ENCODE data around the gene CTIF.

Gene CTIF

DNA sequence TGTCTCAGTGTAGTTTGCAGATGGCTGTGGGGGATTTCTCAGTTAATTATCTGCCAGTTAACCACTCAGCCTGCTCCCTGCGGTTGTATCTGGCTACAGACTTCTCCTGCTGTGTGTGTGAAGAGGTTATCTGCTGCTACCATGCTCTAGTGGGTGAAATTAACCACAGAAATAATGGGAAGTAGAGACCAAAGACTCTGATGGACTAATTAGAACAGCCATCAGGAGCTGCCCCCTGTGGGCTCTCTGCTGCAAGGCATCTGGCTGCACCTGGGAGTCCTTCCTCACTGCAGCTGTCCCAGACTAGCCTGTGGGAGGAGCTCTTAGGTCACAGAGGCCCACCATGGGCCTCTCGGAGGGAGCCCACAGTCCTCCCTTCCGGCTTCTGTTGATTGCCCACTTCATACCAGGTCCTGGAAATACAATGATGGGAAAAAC is 66.6 kb downstream of the CTIF start:
- DNase-seq = peak; percentile 38

DNA sequence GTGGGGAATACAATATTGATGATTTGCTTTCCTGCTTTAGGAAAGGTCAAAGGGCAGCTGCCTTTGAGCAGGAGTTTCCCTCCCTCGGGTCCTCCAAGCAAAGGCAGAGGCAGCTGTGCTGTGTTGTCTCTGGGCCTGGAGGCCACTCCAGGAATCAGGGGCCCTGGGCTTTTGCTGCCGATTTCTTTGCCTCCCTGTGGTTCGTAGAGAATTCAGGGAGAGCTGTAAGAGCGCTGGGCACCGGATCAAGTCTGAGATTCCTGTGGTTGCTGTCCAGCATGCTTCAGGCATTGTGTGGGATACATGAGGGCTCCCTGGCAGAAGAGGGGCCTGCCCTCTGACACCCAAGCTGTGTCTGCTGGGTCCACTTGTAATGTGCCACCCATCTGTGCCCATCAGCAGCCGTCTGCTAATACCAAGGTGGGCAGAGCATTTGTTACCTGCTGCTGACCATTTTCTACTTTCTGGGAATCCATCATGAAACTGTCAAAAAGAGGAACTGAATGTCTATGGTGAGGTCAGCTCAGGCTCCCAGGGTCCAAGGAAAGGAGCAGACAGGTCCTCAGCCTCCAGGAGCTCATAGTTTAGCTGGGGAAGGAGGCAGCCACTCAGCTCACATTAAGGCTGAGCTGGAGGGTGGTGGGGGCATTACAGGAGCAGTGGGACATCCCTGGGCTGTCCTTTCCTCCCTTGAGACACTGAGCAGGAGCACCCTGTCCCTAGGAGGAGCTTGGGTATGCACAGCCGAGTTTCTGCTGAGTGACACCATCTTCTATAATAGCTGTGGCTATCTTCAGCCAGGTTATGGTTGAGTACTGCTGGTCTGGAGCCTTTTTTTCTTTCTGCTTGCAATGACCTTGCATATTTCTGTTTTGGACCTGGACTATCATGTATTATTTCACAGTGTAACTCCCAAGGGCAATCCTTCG is 68.5 kb downstream of the CTIF start:
- peak; percentile 89 for DNase-seq

DNA sequence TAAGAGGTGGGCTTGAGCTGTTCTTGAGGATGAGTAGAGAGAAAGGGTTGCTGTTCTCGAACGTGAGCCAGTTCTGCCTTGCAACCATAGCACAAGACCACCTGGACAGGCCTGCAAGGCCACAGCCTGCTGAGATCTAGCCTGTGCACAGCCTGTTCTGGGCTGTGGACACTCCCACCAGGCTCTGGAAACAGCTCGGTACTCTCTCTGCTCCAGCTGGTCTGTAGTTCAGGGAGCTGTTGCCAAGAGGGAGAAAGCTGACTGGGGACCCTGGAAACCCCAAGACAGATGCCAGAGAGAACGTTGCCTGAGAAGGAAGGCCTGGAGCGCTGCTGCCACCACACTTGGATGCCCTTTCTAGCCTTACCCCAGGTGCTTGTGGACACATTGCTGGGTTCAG is 69.8 kb downstream of the CTIF start:
- no peak for DNase-seq

DNA sequence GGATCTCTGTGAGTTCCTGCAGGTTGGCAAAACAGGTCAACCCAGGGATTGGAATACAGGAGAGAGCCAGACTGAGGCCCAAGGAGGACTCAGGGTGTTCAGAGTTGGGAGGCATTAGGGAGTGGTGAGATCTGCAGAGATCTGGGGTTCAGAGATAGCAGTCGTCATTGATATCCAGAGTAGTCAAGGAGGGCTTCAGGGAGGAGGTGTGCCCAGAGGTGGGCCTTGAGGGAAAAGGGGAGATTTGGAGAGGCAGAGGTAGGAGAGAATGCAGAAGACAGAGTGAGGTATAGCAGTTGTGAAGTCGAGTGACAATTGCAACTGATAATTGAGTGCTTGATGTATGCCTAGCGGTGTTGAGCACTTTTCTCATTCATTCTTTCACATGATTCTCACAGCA is 70.3 kb downstream of the CTIF start:
- DNase-seq = no peak

DNA sequence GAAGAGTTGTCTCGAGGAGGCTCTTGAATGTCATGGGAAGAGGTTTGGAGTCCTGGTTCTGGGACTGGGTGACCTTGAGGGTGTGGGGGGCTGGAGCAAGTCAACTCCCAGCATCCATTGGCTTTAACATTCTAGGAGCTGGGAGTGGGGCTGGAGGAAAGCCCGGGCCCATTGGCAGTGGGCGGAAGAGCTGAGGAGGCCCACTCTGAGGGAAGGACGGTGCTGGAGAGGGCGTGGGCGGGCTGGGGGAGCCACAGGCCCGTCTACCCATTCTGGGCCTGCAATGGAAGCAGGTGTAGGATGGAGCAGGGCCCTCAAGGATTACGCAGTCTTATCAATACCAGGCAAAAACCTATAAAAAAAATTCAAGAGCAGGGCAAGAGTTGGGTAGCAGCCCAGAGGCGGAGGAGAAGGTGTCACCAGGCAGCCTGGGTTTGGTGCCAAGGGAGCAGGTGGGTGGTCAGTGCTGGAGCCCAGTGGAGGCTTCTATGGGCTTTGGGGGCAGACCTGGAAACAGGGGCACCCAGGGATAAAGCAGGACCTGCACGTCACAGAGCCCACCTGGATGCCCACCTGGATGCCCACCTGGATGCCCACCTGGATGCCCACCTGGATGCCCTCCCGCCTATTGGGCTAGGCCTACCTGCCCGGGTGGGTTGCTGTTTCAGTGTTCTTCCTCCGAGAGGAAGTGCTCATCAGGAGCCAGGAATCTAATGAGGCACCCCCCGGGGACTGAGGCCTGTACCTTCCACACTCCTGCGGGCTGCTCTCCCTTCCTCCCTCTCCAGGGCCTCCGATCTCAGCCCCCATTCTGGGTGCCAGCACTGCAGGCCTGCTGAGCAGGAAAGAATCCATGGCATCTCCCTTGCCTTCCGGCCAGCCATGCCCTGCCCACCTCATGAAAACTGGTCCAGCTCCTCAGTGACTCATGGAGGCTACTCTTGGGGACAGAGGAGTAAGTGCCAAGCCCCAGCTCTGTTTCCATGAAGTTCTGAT is 71.3 kb downstream of the CTIF start:
- DNase-seq = no peak

DNA sequence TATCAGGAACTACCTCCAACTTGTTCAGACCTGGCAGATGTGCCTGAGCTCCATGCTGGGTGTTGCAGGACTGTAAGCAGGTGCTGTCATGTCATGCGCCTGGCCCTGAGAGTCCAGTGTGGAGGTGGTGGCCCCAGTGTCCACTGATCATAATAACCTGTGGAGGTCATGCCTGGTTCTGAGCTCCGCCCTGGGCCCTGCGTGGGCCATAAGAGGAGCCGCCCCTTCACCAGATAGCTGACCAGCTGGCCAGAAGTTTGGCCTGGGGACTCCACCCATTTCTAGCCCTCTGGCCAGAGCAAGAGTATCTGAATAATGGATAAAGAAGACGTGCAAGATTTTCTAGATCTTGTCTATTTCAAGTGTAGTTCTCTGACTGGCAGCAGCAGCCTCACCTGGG is 72.4 kb downstream of the CTIF start:
- DNase-seq = no peak

DNA sequence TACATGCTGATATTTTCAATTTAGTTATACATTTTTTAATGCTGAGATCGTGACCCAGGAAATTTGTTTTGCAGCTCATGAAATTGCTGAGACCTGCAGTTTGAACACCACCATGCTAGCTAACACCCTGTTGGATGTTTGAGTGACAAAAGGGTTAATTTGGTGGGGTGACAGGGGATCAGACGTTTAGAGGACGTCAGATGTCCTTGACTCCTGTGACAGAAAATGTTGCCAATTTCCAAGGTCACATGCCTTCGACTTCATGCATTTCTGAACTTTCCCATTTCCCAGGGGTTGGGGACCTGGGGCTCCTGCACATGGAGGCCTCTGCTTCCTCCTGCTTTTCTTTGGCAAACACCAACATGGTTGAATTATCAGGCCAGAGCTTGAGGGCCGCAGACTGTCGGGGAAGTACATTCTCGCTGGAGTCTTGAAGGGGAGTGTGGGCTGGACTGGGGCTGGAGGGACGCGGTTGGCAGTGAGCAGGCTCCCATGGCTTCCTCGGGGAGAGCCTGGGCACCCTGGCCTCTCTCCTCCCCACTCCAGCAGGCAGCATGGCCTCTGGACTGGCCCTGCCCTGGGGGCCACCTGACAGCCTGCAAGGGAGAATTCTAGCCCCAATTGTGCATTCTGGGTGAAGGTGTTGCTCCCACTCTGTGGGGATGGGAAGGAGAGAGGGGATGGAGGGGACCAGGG is 73.1 kb downstream of the CTIF start:
- DNase-seq = no peak

DNA sequence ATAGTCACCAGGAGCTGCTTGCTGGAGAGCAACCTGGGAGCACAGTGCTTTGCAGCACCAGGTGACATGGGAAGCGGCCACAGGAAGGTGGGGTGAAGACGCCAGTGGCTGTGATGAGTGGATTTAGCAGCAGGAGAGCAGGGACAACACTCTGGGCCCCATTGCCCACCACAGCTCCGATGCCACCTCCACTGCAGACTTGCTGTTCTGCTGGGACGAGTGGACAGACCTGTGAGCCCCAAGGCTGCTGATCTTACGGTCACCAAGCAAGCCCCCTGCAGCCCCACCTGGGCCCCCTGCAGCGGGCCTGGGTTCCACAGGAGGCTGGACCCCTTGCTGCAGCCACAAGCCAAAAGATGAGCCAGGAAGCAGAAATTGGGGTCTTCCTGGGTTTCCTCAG is 73.7 kb downstream of the CTIF start:
- DNase-seq = no peak

DNA sequence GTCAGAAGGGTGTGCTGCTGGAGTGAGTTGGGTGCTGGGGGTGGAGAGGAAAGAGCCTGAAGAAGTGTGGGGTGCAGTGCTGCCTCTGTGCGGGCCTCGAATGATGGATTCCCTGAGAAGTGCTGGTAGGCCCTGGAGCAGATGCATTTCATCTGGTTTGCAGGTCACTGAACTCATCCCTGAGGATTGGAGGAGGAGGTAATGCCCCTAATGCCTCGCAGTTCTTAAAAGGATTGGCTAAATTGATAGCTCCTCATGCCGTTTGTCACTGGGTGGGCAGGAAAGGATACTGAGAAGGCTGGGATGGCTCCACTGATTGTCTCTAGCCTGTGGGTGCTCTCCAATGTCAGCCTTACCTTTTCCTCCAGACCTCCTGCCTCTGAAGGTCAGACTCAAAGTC is 74.1 kb downstream of the CTIF start:
- DNase-seq = no peak

DNA sequence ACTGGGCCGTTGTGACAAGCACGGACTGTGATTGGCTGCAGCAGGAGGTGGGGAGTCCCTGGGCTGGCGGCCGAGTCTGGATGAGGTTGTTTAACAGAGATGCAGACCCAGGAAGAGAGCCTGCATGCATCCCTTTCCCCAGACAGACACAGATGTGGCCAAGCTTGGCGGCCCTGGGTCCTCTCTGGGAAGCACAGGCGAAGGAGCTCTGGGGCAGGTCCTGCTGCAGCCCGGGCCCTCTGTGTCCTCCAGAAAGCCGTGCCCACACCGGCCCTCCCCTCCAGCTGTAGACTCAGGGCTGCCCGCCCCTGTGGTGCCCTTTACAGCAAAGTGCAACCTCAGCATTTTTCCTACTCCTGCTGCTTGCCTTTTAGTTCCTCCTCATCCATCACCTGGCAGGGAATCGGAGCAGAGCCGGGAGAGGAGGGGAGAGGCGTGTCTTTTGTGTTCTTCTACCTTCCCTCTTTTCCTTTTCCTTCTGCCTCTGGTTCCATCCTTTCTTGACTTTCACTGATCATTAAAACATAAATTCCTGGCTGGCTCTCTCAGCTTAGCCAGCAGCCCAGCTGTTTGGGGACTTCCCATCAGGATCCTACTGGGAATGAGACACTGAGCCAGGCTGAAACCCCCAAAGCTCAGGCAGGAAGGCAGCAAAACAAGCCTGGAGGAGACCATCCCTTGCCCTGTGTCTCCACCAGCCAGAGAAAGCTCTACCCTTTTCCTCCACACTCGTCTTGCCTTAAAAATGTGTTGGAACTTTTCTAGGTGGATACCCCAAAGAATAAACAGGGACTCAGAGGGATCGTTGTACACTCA is 75.0 kb downstream of the CTIF start:
- DNase-seq = no peak

DNA sequence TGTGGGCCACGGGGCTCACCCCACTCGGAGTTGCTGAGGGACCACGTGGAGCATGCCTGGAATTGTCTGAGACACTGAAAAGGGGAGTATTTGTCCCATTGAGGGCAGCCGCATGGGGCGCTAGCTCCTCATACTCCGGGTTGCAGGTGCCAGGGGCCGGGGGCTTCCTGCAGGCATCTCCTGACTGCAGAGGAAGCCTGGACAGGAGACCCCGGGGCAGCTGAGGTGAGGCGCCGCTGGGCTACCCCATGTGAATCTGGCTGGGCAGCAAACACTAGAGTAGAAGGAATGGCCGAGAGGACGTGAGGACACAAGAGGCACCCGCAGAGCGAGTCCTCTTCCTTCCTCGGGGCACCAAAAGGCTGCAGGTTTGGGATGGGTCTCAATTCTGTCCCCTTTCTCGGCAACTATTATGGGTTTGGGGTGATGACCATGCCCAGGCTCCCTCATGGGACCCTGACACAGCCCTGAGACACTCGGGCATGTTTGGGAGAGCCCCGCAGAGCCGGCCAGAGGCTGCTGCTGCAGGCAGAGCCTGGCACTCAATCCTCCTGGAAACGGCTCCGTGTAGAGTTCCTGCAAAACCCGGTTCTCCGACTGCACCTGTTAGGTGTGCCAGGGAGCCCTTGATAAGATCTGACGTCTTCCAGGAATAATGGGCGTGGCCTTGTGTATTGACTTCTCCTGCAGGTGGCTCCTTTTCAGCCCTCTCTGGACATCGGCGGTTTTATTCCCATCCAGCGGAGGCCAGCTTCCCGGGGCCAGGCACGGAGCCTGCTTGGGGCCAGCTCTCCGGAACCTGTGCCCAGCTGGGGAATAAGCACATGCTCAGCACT is 77.0 kb downstream of the CTIF start:
- DNase-seq = no peak

DNA sequence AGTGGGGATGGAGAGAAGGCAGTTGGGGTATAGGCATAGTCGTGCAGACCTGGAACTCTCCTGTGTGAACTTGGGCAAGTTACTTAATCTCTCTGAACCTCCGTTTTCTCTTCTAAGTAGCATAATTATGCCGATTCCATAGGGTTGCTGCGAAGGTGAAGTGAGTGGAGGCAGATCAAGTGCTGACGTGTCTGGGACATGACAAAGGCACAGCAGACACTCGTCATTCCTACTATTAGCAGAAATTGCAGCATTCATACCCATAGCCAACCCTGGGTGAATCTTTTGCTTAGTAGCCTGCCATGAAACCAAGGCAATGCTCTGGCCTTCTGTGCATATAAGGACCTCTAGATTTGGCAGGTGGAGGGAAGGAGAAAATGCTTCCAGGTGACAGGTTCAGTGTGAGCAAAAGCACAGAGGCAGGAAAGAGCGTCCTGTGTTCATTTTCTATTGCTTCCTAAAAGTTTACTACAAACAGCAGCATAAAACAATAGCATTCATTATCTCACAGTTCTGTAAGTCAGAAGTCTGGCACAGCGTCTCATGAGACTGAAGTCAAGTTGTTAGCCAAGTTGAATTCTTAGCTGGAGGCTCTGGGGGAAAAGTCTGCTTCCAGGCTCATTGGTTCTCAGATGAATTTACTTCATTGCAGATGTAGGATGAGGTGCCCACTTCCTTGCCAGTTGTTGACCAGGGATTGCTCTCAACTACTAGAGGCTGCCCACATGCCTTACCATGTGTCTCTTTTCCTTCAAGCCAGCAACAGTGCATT is 77.8 kb downstream of the CTIF start:
- no peak for DNase-seq

DNA sequence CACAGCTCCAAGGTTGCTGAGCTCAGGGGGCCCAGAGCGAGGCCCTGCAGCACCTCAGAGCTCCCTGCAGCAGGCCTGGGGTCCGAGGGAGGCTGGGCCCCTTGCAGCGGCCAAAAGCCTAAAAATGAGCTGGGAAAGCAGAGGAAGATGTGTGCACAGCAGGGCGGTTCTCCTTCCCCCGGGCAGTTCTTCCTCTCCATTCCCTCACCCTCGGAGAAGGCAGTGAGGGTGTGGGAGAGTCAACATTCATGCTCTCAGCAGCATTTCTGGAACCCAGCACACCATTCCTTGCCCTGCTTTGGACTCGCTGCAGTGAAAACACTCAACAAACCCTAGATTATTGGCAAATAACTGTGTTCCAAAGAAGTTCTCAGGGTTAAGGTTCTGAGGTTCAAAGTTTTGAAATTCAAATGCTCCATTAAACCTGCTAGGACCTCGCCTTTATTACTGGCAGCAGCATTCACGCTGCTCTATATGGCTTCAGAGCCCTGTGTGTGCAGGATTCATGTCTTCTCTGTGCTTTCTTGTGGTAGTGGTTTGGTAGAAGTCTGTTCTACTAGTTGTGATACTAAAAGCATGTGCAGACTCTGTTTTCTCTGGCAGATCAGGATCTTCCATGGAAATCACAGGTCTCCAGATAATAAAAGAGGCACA is 79.1 kb downstream of the CTIF start:
- DNase-seq = no peak

DNA sequence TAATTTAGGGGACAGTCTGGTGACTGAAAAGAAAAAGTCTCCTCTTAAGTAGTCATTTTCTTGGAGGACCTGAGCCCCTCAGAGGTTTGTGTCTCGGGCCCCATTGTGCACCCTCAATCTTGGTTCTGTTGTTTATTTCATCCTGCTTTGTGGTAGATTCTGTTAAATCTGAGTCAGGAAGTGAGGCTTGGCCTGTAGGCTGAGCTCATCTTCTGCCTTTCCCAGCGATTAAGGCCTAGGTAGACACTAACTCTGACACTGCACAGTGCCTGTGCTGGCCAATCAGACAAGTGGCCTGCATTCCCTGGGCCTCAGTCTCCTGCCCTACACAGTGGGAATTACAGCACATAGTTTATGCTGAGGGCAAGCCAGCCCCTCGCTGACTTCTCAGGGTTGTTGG is 80.2 kb downstream of the CTIF start:
- no peak for DNase-seq

DNA sequence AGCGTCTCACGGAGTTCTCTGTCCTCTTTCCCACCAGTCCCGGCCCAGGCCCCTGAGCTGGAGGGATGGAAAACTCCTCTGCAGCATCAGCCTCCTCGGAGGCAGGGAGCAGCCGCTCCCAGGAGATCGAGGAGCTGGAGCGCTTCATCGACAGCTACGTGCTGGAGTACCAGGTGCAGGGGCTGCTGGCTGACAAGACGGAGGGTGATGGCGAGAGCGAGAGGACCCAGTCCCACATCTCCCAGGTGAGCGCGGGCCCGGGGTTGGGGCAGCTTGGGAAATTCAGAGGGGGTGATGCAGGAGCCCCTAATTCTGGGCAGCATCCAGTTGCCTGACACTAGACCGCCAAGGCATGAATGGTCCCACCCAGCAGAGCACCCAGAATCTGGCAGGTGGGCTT is 80.7 kb downstream of the CTIF start:
- DNase-seq = no peak

DNA sequence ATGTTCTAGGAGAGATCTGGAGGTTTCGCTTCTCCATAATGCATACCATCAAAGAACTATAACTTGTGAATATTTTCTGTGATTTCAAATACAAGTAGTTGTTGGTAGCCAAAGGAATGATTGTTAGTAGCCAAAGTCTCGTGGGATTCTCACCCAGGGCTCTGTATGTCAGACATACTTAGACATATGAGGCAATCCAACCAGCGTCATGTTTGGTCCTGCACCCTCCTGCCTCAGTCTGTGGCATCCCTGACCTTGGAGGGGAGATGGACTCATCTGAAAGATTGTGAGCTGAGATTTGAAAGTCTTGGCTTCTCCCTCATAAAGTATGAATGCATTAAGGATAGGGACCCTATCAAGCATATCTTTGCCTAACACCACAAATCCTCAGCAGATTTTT is 81.2 kb downstream of the CTIF start:
- DNase-seq = no peak

DNA sequence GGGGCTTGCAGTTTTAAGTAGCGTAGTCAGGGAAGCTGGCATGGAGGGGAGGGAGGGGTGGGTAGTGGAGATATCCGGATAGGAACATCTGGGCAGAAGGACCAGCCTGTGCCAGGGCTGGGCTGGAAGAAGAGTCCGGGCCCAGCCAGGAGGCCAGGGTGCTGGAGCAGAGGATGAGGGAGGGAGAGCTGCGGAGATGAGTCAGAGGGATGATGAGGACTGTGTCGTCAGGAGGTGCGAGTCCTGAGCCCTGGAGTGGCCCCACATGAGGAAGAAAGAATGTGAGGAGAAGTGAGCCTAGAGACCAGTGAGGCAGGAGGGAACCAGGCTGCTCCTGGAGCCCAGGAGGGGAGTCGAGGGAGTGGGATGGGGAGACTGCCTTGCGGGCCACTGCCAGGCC is 82.4 kb downstream of the CTIF start:
- peak; percentile 89 for DNase-seq

DNA sequence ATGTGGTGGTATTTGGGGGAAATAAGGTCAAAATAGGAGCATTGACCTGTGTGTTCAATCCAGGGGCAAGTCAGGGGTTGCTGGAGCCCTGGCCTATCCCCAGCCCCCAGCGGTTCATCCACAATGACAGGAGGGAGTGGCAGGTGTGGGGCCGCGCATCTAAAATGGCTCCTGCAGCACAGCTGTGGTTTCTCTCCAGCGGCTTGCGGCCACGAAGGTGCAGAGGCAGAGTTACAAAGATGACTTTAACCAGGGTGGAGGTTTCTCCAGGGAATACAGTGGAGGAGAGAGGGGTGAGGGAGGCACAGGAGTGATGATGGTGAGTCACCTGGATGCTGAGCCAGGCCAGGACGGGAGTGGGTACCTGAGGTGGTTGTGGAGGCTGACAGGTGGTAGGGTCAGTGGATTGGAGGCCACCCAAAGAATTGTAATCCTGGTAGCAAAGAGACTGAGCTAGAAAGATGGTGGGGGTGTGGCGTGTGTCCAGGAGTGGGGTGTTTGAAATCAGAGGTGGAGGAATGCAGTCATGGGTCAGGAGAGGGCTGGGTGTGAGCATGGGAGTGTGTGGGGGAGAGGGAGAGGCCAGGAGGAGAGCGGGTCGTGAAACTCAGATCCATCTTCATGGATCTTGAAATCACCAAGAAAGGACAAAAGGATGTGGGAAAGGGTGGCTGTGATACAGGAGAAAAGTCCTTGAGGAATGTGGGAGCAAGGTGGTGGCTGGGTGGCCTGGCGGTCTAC is 83.2 kb downstream of the CTIF start:
- peak; percentile 11 for DNase-seq

DNA sequence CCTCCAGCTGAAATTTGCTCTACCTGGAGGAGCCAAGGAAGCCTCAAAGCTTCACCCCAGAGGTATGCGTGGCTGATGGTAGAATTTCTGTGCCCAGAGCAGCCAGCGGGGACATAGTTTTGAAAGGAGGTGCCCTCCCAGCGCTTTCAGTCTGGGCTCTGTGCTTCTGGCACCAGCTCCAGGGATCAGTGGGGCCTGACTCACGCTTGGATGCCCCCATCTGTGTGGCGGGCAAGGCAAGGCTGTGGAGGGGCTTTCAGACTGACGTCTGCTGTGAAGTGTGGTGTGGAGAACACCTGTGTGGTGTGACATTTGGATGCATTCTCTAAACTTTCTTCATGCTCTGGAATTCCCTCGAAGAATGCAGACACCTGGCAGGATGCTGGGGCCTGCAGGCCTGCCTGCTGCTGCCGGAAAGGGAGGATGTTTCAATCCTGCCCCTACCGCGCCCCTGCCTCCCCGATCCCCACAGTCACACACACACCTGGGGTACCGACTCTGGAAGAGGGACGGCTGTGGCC is 84.1 kb downstream of the CTIF start:
- DNase-seq = peak; percentile 3

All from HCEC 1CT (cell line).